HG03457 (cell line): Measurements from ENCODE around the gene GRPR.
A peak's percentile ranks its signal among the peaks of the same experiment; 100 is the strongest.

ENCODE experiments used
- ATAC-seq: cut with Tn5 transposase; IDR thresholded peaks from one replicate; pipeline ENCODE4 v1.9.1; 2021; ENCODE audit warnings: moderate number of reproducible peaks; ENCODE audit not compliant: unreplicated experiment

GRPR gene

GRCh38 chrX:16123222-16123786 lies at the start of gene GRPR:
GRPR (plus strand) TSS chrX:16123565; CDS start chrX:16123954, 389 bp downstream.
- no peak for ATAC-seq

DNA sequence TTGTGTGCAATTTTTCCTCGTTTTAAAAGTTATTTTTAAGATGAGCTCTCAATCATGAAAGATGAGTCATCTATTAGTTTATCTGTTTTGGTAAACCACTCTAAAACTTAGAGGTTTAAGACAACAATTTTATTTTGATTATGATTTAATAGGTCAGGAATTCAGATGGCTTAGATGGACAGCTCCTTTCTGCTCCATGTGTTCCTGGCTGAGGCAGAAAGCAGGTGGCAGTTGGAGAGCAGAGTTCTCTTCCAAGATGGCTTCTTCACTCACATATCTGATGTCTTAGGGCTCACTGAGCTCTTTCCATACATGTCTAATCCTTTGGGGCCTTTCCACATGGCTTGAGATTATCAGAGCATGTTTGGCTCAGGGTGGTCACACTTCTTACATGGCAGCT lies 48.3 kb upstream of the GRPR start:
- no peak for ATAC-seq

GRCh38 chrX:16076834-16077233 lies 46.5 kb upstream of the GRPR start:
- ATAC-seq = no peak

DNA sequence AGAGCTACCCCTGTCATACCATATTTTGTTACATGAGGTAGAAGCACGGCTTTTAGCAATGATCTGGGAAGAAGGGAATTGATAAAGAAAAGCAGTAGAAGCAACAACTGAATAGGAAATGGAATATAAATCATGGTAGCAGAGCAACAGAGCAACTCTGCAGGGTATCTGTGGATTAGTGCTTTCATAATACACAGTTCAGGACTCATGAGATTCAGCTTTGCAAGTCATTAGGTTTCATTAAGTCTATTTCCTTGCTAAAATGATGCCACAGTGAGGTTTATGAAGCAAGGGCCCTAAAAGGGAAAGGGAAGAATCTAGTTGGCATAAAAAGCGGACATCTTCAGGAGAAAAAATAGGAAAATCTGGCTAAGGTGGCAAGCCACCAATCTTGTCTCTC lies 45.6 kb upstream of the GRPR start:
- no peak for ATAC-seq

DNA sequence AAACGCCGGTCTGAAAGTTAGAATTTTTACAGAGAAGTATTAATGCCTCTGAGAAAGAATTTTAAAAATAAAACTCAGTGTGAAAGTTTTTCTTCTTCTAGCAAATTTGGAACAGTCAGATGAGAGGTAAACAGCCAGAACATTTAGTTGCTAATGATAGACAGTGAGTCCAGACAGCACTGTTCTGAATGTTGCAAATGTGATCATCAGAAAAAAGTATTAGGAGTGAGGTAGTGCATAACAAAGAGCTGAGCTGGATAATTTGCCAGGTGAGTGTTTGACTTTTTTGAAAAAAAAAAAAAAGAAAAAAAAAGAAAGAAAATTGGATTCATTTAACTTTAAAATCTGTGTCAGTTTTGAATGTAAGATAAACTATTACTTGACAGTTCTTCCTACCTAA lies 42.0 kb upstream of the GRPR start:
- no peak for ATAC-seq

GRCh38 chrX:16082470-16083085 lies 40.8 kb upstream of the GRPR start:
- ATAC-seq = no peak

GRCh38 chrX:16087076-16087475 lies 36.3 kb upstream of the GRPR start:
- ATAC-seq = no peak

GRCh38 chrX:16089086-16089485 lies 34.3 kb upstream of the GRPR start:
- no peak for ATAC-seq

DNA sequence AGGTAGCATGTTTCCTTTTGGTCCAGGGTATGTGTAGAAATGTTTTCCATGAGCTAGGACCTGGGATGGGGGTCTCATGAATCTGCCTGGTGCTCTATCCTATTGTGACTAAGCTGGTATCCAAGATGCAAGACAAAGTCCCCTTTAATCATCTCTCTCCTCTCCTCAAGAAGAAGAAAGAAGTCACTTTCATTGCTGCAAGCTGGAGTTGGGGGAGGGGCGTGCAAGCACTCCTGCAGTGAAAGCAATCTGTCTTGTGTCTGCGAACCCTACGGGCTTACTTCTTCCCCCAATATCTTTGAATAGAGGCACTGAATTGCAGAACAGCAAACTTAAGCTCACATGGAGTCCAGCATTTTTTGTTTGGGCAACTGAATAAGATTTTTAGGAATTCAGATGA lies 27.2 kb upstream of the GRPR start:
- no peak for ATAC-seq

DNA sequence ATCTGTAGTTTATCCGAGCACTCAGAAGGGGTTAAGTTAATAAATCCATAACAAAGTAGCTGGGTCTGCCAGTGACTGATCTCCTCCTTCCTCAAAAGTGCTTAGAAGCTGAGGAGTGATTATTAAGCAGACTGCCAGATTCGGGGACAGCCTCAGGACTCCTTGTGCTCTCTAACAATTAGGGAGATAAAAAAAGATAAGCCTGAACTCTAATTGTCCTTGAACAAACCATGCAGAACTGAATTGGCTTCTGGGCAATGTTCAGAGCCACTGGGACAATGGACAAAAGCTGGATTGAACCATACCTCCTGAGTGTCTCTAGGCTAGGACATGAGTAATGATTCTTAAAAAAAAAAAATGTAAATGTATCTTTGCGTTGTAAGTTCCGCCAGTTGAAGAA lies 22.7 kb upstream of the GRPR start:
- ATAC-seq = no peak

- no peak for ATAC-seq
Observed at GRCh38 chrX:16101581-16101980, 21.8 kb upstream of the GRPR start.

- ATAC-seq = no peak
Observed at GRCh38 chrX:16103625-16104024, 19.7 kb upstream of the GRPR start.

DNA sequence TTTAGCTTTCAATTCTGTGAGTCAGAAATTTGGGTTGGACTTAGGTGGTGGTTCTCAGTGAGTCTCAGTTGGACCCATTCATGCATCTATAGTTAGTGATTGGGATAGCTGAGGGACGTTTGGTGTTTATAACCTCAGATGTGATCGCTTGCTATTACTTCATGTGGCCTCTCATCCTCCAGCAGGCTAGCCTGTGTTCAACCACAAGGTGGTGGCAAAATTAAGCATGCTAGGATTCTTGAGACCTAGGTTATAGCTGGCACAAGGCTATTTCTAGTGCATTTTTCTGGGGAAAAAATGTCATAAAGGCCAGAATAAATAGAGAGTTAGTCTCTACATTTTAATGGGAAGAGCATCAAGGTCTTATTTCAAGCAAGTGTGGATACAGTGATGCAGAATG lies 10.9 kb upstream of the GRPR start:
- ATAC-seq = no peak

DNA sequence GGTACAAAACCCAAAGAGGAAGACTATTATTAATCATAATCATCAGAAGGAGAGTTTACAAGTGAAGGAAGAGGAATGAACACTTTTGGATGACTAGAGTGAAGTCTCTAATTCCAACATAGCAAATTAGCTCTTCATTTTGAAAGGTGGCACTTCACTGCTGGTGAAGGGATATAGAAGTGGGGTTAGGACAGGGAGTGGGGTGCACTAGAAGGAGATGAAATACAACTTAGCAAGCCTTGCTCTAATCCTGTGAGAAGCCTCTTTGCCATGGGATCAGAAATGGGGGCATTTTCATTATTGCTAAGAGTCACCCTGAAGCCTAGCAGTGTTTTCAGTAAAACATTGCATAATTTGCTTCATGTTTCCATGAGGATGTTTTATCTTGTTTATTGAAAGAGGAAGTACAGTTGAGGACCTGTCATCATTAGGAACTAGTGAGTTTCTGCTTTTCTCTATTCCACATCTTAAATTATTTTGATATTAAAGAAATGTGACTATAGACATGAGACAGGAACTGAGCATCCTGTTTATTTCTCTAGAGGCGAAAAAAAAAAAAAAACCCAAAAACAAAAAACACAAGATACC lies 9.3 kb upstream of the GRPR start:
- ATAC-seq = no peak

- no peak for ATAC-seq
Observed at GRCh38 chrX:16114611-16115010, 8.8 kb upstream of the GRPR start.

DNA sequence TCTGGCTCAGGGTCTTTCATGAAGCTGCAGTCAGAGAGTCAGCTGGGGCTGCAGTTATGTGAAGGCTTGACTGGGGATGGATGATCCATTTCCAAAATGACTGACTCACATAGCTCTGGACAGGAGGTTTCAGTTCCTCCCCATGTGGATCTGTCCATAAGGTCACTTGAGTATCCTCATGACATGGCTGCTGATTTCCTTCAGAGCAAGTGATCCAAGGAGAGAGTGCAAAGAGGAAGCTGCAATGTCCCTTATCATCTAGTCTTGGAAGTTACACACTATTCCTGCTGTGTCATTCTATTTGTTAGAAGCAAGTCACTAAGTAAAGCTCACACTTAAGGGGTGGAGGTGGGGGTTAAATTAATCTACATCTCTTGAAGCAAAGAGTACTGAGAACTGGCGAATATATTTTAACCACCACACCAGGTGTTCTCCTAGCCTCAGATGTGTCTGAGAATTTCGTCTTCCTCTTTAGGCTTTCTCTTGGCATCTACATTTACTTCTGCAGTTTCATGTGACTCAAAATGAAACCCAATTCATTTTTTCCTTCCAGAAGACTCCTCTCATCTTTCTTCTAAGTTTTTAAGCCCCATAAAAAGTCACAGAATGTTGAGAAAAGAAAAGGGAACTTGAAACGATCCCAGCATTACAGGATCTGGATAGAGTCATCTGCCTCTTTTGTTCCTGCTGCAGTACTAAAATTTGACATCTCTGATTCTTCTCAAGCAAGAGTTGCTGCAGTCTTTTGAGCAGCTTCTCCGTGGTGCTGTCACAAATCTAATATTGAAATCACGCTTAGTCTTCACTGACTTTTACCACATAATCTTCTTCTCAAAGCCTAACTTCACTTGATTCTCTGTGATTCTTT lies 3.8 kb upstream of the GRPR start:
- peak; percentile 78 for ATAC-seq

GRCh38 chrX:16120431-16120830 lies 2.9 kb upstream of the GRPR start:
- ATAC-seq = no peak

DNA sequence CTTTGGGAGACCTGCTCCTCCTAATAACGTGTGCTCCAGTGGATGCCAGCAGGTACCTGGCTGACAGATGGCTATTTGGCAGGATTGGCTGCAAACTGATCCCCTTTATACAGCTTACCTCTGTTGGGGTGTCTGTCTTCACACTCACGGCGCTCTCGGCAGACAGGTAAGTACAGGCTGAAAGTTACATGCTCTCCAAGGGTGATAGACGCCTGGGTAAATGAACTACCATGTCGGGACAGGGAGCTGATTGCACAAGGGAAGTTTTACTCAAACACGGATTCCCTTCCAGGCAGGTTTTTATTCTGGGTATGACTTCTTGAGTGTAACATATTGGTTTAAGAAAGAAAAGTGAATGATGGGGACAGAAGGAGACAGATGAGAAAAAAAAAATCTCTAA lies 836 bp downstream of the GRPR start:
- ATAC-seq = no peak

DNA sequence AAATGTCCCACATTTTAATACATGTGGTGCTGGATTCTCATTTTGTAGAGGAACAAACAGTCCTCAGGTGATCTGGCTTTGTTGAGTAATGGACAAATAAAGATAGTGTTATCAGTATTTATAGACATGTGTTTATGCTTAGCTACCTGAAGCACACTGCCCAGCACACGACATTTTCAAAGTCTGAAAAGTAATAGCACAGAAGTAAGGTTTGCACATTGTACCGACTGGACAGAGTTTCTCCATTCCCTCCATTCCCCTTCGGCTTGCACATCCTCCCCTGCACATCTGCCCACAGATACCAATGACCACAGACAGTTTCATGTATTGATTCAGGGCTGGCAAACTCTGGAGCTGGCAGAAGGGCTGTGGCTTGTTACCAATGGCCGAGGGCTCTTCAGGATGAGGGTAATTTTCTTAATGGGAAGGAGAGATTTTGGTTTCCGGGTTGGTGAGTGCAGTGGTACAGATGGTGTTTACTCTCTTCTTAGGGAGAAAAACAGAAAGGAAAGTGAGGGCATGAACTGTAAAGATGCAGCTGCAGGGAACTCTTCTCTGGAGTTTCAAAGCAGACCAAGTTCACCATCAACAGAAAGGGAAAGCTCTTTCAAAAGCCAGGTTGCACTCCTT lies 2.3 kb downstream of the GRPR start:
- ATAC-seq = no peak

- ATAC-seq = no peak
Observed at GRCh38 chrX:16130707-16131106, 7.3 kb downstream of the GRPR start.

- no peak for ATAC-seq
Observed at GRCh38 chrX:16134936-16135335, 11.6 kb downstream of the GRPR start.
